ENCODE measurements around the gene OR2A7.
"Not testable (repeated sequence)": the region's sequence is repeated elsewhere in the genome, so short reads cannot be mapped to it uniquely, and the experiment has no call there.

- TF ChIP-seq CTCF (IDR thresholded peaks at IDR 0.05); EZH2 (IDR thresholded peaks at IDR 0.05; ENCODE audit: borderline replicate concordance, insufficient read depth, low read depth, low read length, poor library complexity, severe bottlenecking): not testable (repeated sequence)
These were observed 26.0 kb downstream of the OR2A7 start for GRCh38 chr7:144238530-144239082.
